ENCODE results near the gene KIAA1191.
"Not testable (repeated sequence)": the region's sequence is repeated elsewhere in the genome, so short reads cannot be mapped to it uniquely, and the experiment has no call there.

Gene KIAA1191

DNA sequence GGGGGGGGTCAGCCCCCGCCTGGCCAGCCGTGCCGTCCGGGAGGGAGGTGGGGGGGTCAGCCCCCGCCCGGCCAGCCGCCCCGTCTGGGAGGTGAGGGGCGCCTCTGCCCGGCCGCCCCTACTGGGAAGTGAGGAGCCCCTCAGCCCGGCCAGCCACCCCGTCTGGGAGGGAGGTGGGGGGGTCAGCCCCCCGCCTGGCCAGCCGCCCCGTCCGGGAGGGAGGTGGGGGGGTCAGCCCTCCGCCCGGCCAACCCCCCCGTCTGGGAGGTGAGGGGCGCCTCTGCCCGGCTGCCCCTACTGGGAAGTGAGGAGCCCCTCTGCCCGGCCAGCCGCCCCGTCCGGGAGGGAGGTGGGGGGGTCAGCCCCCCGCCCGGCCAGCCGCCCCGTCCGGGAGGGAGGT is 56.2 kb downstream of the KIAA1191 start:
- not testable (repeated sequence) for DNase-seq

All from activated CD4-positive, alpha-beta T cell treated with anti-CD3 and anti-CD28 coated beads for 48 hours (primary cell).